Endothelial cell of umbilical vein (primary cell): ENCODE measurements around the gene BRAT1. TPM values are rescaled to one million over a fixed set of nuclear protein-coding genes. Genes with fewer than 3 reads are reported as not detected.

Experiments
- BruUV-seq: library from RNA; stranded (reverse); fragments of 400-500 nt; replicated peaks from 2 replicates; lab custom pipeline; 2021; lab: Mats Ljungman, UMichigan
- CTCF ChIA-PET: fragments of 300-600, 350-600 bp; sonication (Branson Sonifier 250); formaldehyde crosslinking; loops from one replicate; lab custom pipeline; 2021; ENCODE audit warnings: antibody characterized with exemption, inconsistent platforms; lab: Charles Lee
- POLR2A ChIA-PET: fragments of 300-600, 350-600 bp; sonication (Branson Sonifier 250); formaldehyde crosslinking; loops from one replicate; lab custom pipeline; 2021; ENCODE audit warnings: antibody characterized with exemption, inconsistent platforms; lab: Charles Lee
- DNase-seq: peaks from one replicate; pipeline ENCODE4 v3.0.0-alpha.2; 2011; ENCODE audit warnings: low read depth, low spot score
- FAIRE-seq: peaks from 2 replicates; lab custom pipeline; 2011; peaks lifted over from hg19 to GRCh38; lab: Jason Lieb, UNC
- H2AFZ ChIP-seq: 2 replicates; pipeline ENCODE4 v1.6.0; 2012; ENCODE audit warnings: low read depth, low read length, control low read depth, inconsistent platforms
- H3K27ac ChIP-seq: 2 replicates; pipeline ENCODE4 v1.5.1; 2011; ENCODE audit warnings: low read depth, mild to moderate bottlenecking, control low read depth, low read length, moderate library complexity; ENCODE audit not compliant: insufficient read depth
- H3K27me3 ChIP-seq, 2 experiments: 2 replicates each; pipeline versions ENCODE4 v1.6.0 to v1.6.1; 2011; ENCODE audit warnings: low read length in 2 of 2, mixed read lengths in 1 of 2; ENCODE audit not compliant: control insufficient read depth in 2 of 2, insufficient read depth in 2 of 2
- H3K36me3 ChIP-seq, 2 experiments: 2 replicates in 1 of 2; 3 replicates in 1 of 2; pipeline ENCODE4 v1.5.1; 2011; ENCODE audit warnings: low read length in 2 of 2, mild to moderate bottlenecking in 1 of 2, moderate library complexity in 1 of 2; ENCODE audit not compliant: control insufficient read depth in 2 of 2, insufficient read depth in 2 of 2; ENCODE audit errors: extremely low read depth in 1 of 2
- H3K4me1 ChIP-seq: 3 replicates; pipeline ENCODE4 v1.5.1; 2011; ENCODE audit warnings: mild to moderate bottlenecking, low read length; ENCODE audit not compliant: control insufficient read depth, insufficient read depth; ENCODE audit errors: extremely low read depth
- H3K4me2 ChIP-seq: 2 replicates; pipeline ENCODE4 v1.6.1; 2011; ENCODE audit warnings: low read length, control low read depth, mixed read lengths; ENCODE audit not compliant: insufficient read depth
- H3K4me3 ChIP-seq, 3 experiments: fragments of 200-600 bp in 1 of 3; sonication (generic), shearing (Covaris generic) in 1 of 3; replicated peaks in 1 of 3; 2 replicates each; pipeline ENCODE4 v1.5.1; 2011 to 2016; ENCODE audit warnings: control low read depth in 3 of 3, low read length in 3 of 3, mild to moderate bottlenecking in 2 of 3, inconsistent platforms in 1 of 3, low read depth in 1 of 3, moderate library complexity in 1 of 3; ENCODE audit not compliant: insufficient read depth in 1 of 3
- H3K79me2 ChIP-seq: 2 replicates; pipeline ENCODE4 v1.6.0; 2012; ENCODE audit warnings: low read length, inconsistent platforms; ENCODE audit not compliant: control insufficient read depth, insufficient read depth
- H3K9ac ChIP-seq: replicated peaks from 2 replicates; pipeline ENCODE3; 2011; ENCODE audit warnings: low read length, control low read depth; ENCODE audit not compliant: insufficient read depth; ENCODE audit errors: extremely low read depth
- H3K9me1 ChIP-seq: replicated peaks from 3 replicates; pipeline ENCODE4 v1.6.0; 2011; ENCODE audit warnings: mild to moderate bottlenecking, low read length; ENCODE audit not compliant: control insufficient read depth, insufficient read depth; ENCODE audit errors: extremely low read depth
- H3K9me3 ChIP-seq: replicated peaks from 2 replicates; pipeline ENCODE4 v1.5.1; 2012; ENCODE audit warnings: low read length, inconsistent platforms; ENCODE audit not compliant: control insufficient read depth, insufficient read depth
- H4K20me1 ChIP-seq: replicated peaks from 2 replicates; pipeline ENCODE3; 2011; ENCODE audit warnings: mild to moderate bottlenecking, low read length; ENCODE audit not compliant: control insufficient read depth, insufficient read depth; ENCODE audit errors: extremely low read depth
- EZH2 ChIP-seq: IDR thresholded peaks from 2 replicates; pipeline ENCODE4 v1.6.1; 2012; ENCODE audit warnings: borderline replicate concordance, low read depth, mild to moderate bottlenecking, moderate library complexity, low read length, inconsistent platforms; ENCODE audit not compliant: severe bottlenecking
- FOS ChIP-seq: IDR thresholded peaks from 2 replicates; pipeline ENCODE4 v1.6.1; 2011; ENCODE audit warnings: mild to moderate bottlenecking, low read length, moderate library complexity, borderline replicate concordance; ENCODE audit not compliant: insufficient read depth
- GATA2 ChIP-seq: IDR thresholded peaks from 2 replicates; pipeline ENCODE4 v1.7.0; 2011; ENCODE audit warnings: low read depth, mild to moderate bottlenecking, moderate library complexity, mixed read lengths, low read length; ENCODE audit not compliant: insufficient read length, insufficient read depth
- JUN ChIP-seq: IDR thresholded peaks from 2 replicates; pipeline ENCODE4 v1.6.1; 2011; ENCODE audit warnings: borderline replicate concordance, low read depth; ENCODE audit not compliant: insufficient read length, insufficient read depth
- MYC ChIP-seq: IDR thresholded peaks from one replicate; pipeline ENCODE4 v1.6.1; 2011; ENCODE audit warnings: mild to moderate bottlenecking, low read depth, low read length
- POLR2A ChIP-seq: IDR thresholded peaks from 2 replicates; pipeline ENCODE4 v1.6.1; 2012; ENCODE audit warnings: low read depth, mild to moderate bottlenecking, control low read depth, low read length
- POLR2AphosphoS5 ChIP-seq: IDR thresholded peaks from 2 replicates; pipeline ENCODE4 v1.6.1; 2012; ENCODE audit warnings: low read depth, mild to moderate bottlenecking, control low read depth, low read length, moderate library complexity; ENCODE audit not compliant: insufficient read depth
- dilution Hi-C: fragments of 300-500 bp; cut with MboI; formaldehyde crosslinking; loops from one replicate; pipeline ENCODE4 v1.15.0; 2019; ENCODE audit warnings: low sequenced_read_pairs; ENCODE audit not compliant: extremely low pct_ligation_motif_present
- intact Hi-C: fragments of 100-400 bp; cut with micrococcal nuclease; formaldehyde crosslinking; loops from one replicate; pipeline ENCODE4 v1.10.0; 2022
- polyA plus RNA-seq, 4 experiments: library from polyadenylated mRNA; depleted of rRNA in 3 of 4; stranded (reverse) in 3 of 4; unstranded in 1 of 4; fragments of >200 nt; gene quantifications; 2 replicates each; pipeline versions ENCODE4 v1.2.1 to v1.2.3, GENCODE V29; 2011 to 2012; ENCODE audit warnings: missing spikeins in 1 of 4
- total RNA-seq: library from RNA; stranded (reverse); gene quantifications from 2 replicates; pipeline ENCODE4 v1.2.3, GENCODE V29; 2021
- TF ChIP-seq, protein P1 (sequence below): IDR thresholded peaks from 2 replicates; pipeline ENCODE4 v1.6.1; 2011; ENCODE audit not compliant: insufficient read depth, insufficient read length
- TF ChIP-seq, protein P2 (sequence below), 2 donors: IDR thresholded peaks; 1 replicate in 1 of 2; 2 replicates in 1 of 2; pipeline ENCODE4 v1.5.1; 2011; ENCODE audit warnings: low read length in 2 of 2, mild to moderate bottlenecking in 2 of 2, moderate library complexity in 2 of 2, control low read depth in 1 of 2, inconsistent platforms in 1 of 2, low read depth in 1 of 2; ENCODE audit not compliant: insufficient read depth in 1 of 2; ENCODE audit errors: extremely low read depth in 1 of 2

BRAT1 gene
- total and polyA plus RNA-seq, 2 donors (not counting 3 experiments of a cell fraction or from before 2014, with no cell fraction given) = 31.1 to 31.6 TPM

DNA sequence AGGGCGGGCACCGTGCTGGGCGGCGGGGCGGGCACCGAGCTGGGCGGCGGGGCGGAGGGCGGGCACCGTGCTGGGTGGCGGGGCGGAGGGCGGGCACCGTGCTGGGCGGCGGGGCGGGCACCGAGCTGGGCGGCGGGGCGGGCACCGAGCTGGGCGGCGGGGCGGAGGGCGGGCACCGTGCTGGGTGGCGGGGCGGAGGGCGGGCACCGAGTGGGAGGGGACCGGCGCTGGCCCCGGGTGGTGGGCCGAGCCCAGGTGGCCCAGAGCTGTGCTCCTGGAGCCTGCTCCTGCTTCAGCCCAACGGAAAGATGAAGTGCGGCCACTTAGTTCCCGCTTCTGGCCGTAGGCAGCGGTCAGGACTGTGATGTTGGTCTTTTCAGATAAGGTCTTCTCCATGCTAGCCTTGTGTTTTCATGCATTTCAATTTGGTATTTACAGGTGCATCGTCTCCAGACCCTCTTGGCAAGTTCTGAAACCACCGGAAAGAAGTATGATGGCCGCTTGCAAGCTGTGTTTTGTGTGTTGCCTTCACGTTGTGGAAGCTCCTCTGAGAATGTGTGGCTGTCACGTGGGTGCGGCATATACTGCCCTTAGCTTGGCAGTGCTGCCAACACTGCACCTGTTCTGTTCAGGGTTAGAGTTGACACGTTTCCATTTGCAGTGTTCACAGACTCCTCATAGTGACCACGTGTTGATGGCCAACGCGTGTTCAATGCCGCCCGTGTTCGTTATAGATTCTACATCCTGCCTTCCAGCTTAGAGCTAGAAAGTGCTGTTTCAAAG is 28.7 kb upstream of the BRAT1 start:
- no peaks in the 10 kb centered on the region for H3K4me1 ChIP-seq
- H2AFZ ChIP-seq = no peak overlapping the region
- H3K27ac ChIP-seq = no peak overlapping the region
- FAIRE-seq (no peak), DNase-seq (no peak)
- intact Hi-C loops (no loop called here), dilution Hi-C loops (no loop called here)
- BruUV-seq = no TSS peak
- no peaks in the 10 kb centered on the region for H3K79me2 ChIP-seq
- H3K4me2 ChIP-seq = no peak overlapping the region
- ChIA-PET CTCF (interaction anchor here (1.9 kb wide), 1 partner anchor 11 kb away, joined by 4 read pairs; no protein-coding TSS in a partner anchor), POLR2A (interaction anchor here (1.2 kb wide), 1 partner anchor 23 kb away, joined by 3 read pairs; no protein-coding TSS in a partner anchor)
- no peaks in the 10 kb centered on the region for H3K27me3 ChIP-seq
- H3K9ac ChIP-seq = no peak overlapping the region
- H3K4me3 ChIP-seq = no peak overlapping the region
- H3K9me3 ChIP-seq = no peaks in the 10 kb centered on the region
- H3K36me3 ChIP-seq = peaks cover 0 to 2% of the 10 kb centered on the region in 2 experiments
- TF ChIP-seq FOS (no peak), POLR2A (no peak)
- TF ChIP-seq, protein P1, sequence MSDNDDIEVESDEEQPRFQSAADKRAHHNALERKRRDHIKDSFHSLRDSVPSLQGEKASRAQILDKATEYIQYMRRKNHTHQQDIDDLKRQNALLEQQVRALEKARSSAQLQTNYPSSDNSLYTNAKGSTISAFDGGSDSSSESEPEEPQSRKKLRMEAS = no peak
- no peaks in the 10 kb centered on the region for H4K20me1 ChIP-seq
- H3K9me1 ChIP-seq = no peaks in the 10 kb centered on the region

DNA sequence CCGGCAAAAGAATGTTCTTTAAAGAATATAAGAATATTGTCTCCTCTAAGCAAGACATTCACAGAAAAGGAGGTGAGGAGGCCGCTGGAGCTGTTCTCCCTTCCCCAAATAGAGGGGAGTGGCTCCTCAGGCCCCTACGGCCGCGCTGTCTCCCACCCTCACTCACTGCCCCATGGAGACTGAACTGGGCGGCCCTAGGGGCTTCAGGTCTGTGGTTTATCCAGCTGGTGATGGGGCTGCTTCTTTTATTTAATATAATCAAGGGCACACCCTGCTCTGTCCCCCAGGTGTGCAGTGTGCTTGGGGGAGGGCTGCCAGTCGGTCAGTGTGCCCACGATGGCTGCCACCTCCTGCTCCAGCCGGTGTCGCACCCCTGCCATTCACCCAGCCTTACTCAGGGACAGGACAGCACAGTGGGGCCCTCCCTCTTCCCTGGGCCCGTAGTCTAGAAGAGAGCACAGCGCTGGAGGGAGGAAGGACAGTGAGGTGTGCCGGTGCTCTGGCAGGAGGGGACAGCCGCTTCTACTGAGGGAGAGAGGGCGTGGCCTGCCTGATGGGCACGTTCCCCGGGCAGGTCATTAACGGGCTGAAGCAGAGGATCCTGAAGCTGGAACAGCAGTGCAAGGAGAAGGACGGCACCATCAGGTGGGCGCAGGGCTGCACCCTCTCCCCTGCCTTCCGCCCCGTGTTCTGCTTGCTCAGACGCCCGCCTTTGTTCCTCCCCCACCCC is 26.8 kb upstream of the BRAT1 start:
- Histone ChIP-seq H3K4me2 (no peak overlapping the region), H3K27ac (no peak overlapping the region), H2AFZ (no peak overlapping the region), H3K36me3 (peaks cover 0 to 3% of the 10 kb centered on the region in 2 experiments), H3K9ac (no peak overlapping the region), H3K9me1 (no peaks in the 10 kb centered on the region), H3K79me2 (no peaks in the 10 kb centered on the region), H3K27me3 (no peaks in the 10 kb centered on the region), H3K4me1 (no peaks in the 10 kb centered on the region), H4K20me1 (no peaks in the 10 kb centered on the region), H3K4me3 (no peak overlapping the region), H3K9me3 (no peaks in the 10 kb centered on the region)
- intact Hi-C loops = no loop called here
- DNase-seq = no peak
- dilution Hi-C loops = no loop called here
- FAIRE-seq = no peak
- ChIA-PET CTCF (no interaction called here), POLR2A (no interaction called here)
- BruUV-seq = no TSS peak
- TF ChIP-seq JUN (no peak), POLR2A (no peak), EZH2 (no peak), MYC (no peak), FOS (no peak), POLR2AphosphoS5 (no peak), GATA2 (no peak)
- TF ChIP-seq, protein P1 = no peak
- TF ChIP-seq, protein P2, sequence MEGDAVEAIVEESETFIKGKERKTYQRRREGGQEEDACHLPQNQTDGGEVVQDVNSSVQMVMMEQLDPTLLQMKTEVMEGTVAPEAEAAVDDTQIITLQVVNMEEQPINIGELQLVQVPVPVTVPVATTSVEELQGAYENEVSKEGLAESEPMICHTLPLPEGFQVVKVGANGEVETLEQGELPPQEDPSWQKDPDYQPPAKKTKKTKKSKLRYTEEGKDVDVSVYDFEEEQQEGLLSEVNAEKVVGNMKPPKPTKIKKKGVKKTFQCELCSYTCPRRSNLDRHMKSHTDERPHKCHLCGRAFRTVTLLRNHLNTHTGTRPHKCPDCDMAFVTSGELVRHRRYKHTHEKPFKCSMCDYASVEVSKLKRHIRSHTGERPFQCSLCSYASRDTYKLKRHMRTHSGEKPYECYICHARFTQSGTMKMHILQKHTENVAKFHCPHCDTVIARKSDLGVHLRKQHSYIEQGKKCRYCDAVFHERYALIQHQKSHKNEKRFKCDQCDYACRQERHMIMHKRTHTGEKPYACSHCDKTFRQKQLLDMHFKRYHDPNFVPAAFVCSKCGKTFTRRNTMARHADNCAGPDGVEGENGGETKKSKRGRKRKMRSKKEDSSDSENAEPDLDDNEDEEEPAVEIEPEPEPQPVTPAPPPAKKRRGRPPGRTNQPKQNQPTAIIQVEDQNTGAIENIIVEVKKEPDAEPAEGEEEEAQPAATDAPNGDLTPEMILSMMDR (IDR thresholded peaks at IDR 0.05; ENCODE audit: extremely low read depth in 1 of 2, insufficient read depth in 1 of 2, low read depth in 1 of 2, low read length in 2 of 2) = no peak
